ENCODE measurements around the gene PPFIBP2.

DNA sequence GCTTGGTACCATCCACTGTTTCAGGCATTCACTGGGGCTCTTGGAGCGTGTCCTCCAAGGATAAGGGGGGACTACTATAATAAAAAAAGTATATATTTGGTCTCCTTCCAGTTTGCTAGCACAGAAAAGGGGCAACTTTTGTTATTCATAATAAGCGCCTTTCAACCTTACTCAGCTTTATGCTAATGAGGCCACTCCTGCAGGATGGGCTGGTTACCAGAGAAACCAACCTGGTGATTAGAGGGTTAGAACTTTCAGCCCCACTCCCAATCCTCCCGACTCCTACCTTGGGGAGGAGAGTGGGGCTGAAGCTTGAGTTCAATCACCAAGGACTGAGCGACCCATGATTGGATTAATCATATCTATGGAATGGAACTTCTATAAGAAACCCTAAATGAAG, 31.8 kb downstream of the PPFIBP2 start:
- TF ChIP-seq, protein P1, sequence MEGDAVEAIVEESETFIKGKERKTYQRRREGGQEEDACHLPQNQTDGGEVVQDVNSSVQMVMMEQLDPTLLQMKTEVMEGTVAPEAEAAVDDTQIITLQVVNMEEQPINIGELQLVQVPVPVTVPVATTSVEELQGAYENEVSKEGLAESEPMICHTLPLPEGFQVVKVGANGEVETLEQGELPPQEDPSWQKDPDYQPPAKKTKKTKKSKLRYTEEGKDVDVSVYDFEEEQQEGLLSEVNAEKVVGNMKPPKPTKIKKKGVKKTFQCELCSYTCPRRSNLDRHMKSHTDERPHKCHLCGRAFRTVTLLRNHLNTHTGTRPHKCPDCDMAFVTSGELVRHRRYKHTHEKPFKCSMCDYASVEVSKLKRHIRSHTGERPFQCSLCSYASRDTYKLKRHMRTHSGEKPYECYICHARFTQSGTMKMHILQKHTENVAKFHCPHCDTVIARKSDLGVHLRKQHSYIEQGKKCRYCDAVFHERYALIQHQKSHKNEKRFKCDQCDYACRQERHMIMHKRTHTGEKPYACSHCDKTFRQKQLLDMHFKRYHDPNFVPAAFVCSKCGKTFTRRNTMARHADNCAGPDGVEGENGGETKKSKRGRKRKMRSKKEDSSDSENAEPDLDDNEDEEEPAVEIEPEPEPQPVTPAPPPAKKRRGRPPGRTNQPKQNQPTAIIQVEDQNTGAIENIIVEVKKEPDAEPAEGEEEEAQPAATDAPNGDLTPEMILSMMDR (tag by site-specific recombination; IDR thresholded peaks at IDR 0.05): no peak
- no peak for TF ChIP-seq ZNF211 (tag by site-specific recombination; IDR thresholded peaks at IDR 0.05; ENCODE audit: low read depth)
- TF ChIP-seq, protein P2, sequence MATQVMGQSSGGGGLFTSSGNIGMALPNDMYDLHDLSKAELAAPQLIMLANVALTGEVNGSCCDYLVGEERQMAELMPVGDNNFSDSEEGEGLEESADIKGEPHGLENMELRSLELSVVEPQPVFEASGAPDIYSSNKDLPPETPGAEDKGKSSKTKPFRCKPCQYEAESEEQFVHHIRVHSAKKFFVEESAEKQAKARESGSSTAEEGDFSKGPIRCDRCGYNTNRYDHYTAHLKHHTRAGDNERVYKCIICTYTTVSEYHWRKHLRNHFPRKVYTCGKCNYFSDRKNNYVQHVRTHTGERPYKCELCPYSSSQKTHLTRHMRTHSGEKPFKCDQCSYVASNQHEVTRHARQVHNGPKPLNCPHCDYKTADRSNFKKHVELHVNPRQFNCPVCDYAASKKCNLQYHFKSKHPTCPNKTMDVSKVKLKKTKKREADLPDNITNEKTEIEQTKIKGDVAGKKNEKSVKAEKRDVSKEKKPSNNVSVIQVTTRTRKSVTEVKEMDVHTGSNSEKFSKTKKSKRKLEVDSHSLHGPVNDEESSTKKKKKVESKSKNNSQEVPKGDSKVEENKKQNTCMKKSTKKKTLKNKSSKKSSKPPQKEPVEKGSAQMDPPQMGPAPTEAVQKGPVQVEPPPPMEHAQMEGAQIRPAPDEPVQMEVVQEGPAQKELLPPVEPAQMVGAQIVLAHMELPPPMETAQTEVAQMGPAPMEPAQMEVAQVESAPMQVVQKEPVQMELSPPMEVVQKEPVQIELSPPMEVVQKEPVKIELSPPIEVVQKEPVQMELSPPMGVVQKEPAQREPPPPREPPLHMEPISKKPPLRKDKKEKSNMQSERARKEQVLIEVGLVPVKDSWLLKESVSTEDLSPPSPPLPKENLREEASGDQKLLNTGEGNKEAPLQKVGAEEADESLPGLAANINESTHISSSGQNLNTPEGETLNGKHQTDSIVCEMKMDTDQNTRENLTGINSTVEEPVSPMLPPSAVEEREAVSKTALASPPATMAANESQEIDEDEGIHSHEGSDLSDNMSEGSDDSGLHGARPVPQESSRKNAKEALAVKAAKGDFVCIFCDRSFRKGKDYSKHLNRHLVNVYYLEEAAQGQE (tag by site-specific recombination; IDR thresholded peaks at IDR 0.05): no peak
- no peak for TF ChIP-seq ZBTB21 (tag by site-specific recombination; IDR thresholded peaks at IDR 0.05)
- no peak for TF ChIP-seq ZNF529 (tag by site-specific recombination; IDR thresholded peaks at IDR 0.05; ENCODE audit: insufficient replicate concordance)
- no peak for TF ChIP-seq ZNF664 (tag by site-specific recombination; IDR thresholded peaks at IDR 0.05)

Data from HEK293 (cell line).